ENCODE data around the gene RGS1. TPM values are rescaled to one million over a fixed set of nuclear protein-coding genes. Genes with fewer than 3 reads are reported as not detected.

Gene RGS1
- total RNA-seq, 2 experiments from 2014 or later, result 67.3 to 69.2 TPM

- Mint-ChIP-seq H3K4me1 (no peaks in the 10 kb centered on the region), H3K27ac (no peak overlapping the region), H3K4me3 (no peak overlapping the region), H3K36me3 (ENCODE audit: low read depth) (no peaks in the 10 kb centered on the region), H3K27me3 (peaks cover 3% of the 10 kb centered on the region), H3K9me3 (no peaks in the 10 kb centered on the region)
- ChIA-PET CTCF (no interaction called here), POLR2A (no interaction called here)
- DNase-seq, result no peak
Observed at GRCh38 chr1:192589813-192590212, 14.2 kb downstream of the RGS1 start.

DNA sequence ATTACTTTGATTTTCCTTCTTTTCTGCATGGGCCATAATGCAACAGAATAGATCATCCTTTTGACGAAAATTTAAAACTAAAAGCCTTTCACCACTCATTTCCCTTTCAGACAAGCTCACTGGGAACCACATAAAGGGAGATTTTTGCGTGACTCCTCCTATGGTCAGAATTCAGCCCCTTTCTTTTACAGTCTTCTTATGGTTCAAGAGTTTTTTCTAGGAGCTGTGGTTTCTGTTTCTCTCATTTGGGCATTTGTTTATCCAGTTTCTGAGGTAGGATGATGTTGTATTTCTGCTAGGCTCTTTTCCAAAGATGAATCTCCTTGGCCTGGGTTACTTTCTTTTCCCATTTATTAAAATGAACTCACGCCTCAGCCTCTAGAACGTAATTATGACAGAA is 16.9 kb downstream of the RGS1 start:
- CTCF ChIA-PET, result no interaction called here
- peaks cover 6% of the 10 kb centered on the region for H3K27me3 Mint-ChIP-seq
- no peaks in the 10 kb centered on the region for H3K9me3 Mint-ChIP-seq
- no peak overlapping the region for H3K4me3 Mint-ChIP-seq
- H3K36me3 Mint-ChIP-seq (ENCODE audit: low read depth), result no peaks in the 10 kb centered on the region
- no peak for DNase-seq
- POLR2A ChIA-PET, result no interaction called here
- H3K27ac Mint-ChIP-seq, result no peak overlapping the region
- peaks cover 10% of the 10 kb centered on the region for H3K4me1 Mint-ChIP-seq

DNA sequence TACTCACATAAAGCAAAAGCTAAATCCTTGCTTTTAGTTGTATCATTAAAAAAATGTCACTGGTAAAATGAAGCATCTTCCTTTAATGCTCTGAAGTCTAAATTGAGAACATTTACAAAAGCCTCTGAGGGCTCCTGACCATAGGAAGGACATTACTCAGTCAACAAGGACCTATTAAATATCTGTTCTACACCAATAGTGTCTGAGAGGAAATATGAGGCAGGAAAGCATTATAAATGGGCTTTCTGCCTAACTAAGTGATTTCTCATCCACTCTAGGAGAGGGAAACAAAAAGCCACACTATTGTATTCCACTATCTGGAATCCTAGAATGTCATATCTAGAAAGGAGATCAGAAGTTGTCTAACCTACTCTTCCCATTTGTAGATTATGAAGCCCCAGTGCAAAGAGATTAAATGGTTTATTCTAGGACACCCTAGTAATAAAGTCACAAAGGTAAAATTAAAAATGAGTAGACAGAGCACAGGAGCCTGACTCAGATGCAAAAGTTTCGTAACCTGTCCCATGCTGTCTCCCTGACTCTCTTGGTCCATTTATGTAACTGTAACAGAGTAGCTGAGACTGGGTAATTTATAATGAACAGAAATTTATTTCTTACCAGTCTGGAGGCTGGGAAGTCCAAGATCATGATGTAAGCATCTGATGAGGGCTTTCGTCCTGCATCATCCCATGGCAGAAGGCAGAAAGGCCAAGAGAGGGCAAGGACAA is 17.6 kb downstream of the RGS1 start:
- H3K36me3 Mint-ChIP-seq (ENCODE audit: low read depth), result no peaks in the 10 kb centered on the region
- ChIA-PET POLR2A (no interaction called here), CTCF (interaction anchor here (1.6 kb wide), 1 partner anchor 119 kb away, joined by 6 read pairs; no protein-coding TSS in a partner anchor)
- DNase-seq, result no peak
- no peak overlapping the region for H3K4me3 Mint-ChIP-seq
- no peak overlapping the region for H3K27ac Mint-ChIP-seq
- H3K27me3 Mint-ChIP-seq, result peaks cover 3% of the 10 kb centered on the region
- H3K9me3 Mint-ChIP-seq, result no peaks in the 10 kb centered on the region
- peaks cover 10% of the 10 kb centered on the region for H3K4me1 Mint-ChIP-seq

GRCh38 chr1:192595299-192595698 is 19.7 kb downstream of the RGS1 start:
- Mint-ChIP-seq H3K9me3 (no peaks in the 10 kb centered on the region), H3K4me3 (no peak overlapping the region), H3K4me1 (peaks cover 14% of the 10 kb centered on the region), H3K27me3 (peaks cover 3% of the 10 kb centered on the region), H3K27ac (no peak overlapping the region), H3K36me3 (ENCODE audit: low read depth) (no peaks in the 10 kb centered on the region)
- ChIA-PET POLR2A (no interaction called here), CTCF (interaction anchor here (2.0 kb wide), 1 partner anchor 13 kb away, joined by 4 read pairs; no protein-coding TSS in a partner anchor)
- DNase-seq, result no peak

DNA sequence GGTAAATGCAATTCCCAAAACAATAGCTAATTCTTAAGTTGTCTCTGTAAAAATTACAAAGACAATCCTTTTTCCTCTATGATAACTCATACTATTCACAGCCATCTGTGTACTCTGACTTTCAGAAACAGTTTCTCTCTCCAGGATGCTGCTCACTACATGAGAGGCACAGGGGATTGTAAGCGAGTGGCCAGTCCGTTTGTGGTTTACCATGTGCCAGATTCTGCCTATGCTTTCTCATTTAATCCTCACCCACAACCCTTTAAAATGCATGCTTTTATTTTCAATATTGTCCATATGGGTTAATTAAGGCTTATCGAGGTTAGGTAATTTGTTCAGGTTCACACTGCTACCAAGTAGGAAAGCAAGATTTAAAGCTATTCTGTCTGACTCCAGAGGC is 23.0 kb downstream of the RGS1 start:
- Mint-ChIP-seq H3K4me3 (no peak overlapping the region), H3K9me3 (no peaks in the 10 kb centered on the region), H3K4me1 (peaks cover 28% of the 10 kb centered on the region), H3K27ac (no peak overlapping the region), H3K27me3 (peaks cover 5% of the 10 kb centered on the region), H3K36me3 (ENCODE audit: low read depth) (no peaks in the 10 kb centered on the region)
- POLR2A ChIA-PET, result no interaction called here
- no peak for DNase-seq
- CTCF ChIA-PET, result interaction anchor here (1.5 to 2.0 kb wide), 2 partner anchors 19 to 121 kb away, joined by 4 to 10 read pairs; no protein-coding TSS in a partner anchor

DNA sequence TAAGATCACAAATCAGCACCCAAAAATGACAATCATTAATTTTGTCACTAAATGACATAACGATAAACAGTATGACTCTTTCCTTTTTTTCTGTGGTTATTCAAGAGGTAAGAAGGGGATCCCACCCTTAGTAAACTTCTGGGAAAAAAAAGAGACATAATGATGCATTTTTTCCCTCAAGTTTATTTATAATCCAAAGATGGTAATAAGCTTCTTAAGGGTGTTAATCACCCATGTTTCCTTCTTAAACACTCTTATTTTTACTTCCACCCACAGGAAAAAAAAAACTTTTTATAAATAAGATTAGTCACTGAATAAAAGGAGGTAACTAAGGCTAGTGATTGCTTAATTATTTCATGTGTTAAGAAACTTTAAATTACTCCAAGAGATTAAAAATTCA is 24.7 kb downstream of the RGS1 start:
- DNase-seq, result no peak
- H3K4me3 Mint-ChIP-seq, result no peak overlapping the region
- no peaks in the 10 kb centered on the region for H3K36me3 Mint-ChIP-seq (ENCODE audit: low read depth)
- H3K4me1 Mint-ChIP-seq, result peaks cover 25% of the 10 kb centered on the region
- H3K9me3 Mint-ChIP-seq, result no peaks in the 10 kb centered on the region
- H3K27ac Mint-ChIP-seq, result no peak overlapping the region
- peaks cover 2% of the 10 kb centered on the region for H3K27me3 Mint-ChIP-seq
- CTCF ChIA-PET, result interaction anchor here (0.7 to 1.2 kb wide), 3 partner anchors 9 to 123 kb away, joined by 3 to 4 read pairs (median 3); no protein-coding TSS in a partner anchor
- POLR2A ChIA-PET, result interaction anchor here (0.8 kb wide), 1 partner anchor 963 kb away, joined by 3 read pairs; no protein-coding TSS in a partner anchor

DNA sequence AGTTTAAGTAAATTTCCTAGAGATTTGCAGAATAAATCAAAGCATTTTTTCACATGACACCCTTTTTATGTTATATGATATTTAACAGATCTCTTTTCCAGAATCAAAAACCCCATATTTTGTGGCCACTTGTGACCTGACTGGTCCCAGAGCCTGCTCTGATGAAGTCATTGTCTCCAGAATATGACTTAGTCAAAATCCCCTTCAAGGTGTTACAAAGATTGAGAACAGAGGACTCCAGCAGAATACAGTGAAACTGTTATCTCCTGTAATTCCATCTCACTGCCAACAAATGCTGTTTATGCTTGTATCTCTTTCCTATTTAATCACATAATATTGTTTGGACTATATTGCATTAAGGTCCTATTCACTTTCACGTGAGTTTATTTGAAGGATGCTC is 25.6 kb downstream of the RGS1 start:
- ChIA-PET CTCF (interaction anchor here (0.7 to 1.0 kb wide), 2 partner anchors 19 to 127 kb away, joined by 3 read pairs; no protein-coding TSS in a partner anchor), POLR2A (no interaction called here)
- H3K27me3 Mint-ChIP-seq, result peaks cover 2% of the 10 kb centered on the region
- H3K4me1 Mint-ChIP-seq, result peaks cover 21% of the 10 kb centered on the region
- no peaks in the 10 kb centered on the region for H3K9me3 Mint-ChIP-seq
- no peak for DNase-seq
- H3K36me3 Mint-ChIP-seq (ENCODE audit: low read depth), result no peaks in the 10 kb centered on the region
- H3K27ac Mint-ChIP-seq, result no peak overlapping the region
- H3K4me3 Mint-ChIP-seq, result no peak overlapping the region

DNA sequence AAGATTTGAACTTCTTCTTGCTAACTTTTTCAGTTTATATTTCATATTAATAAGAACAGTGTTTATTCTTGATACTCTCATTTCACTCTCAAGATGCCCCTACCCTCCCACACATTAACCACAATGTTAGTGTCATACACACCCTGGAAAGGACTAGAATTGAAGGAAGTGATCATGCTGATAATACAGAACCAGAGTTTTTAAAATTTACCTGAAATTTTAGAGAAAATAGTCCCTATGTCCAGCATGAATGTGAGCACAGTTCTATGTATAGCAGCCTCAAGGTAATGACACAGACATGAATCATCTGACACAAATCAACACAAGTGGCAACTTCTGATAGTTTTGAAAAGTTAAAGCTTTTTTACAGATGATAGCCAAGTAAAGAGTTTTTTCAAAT is 26.0 kb downstream of the RGS1 start:
- CTCF ChIA-PET, result interaction anchor here (1.0 kb wide), 1 partner anchor 127 kb away, joined by 3 read pairs; no protein-coding TSS in a partner anchor
- no peak for DNase-seq
- no peaks in the 10 kb centered on the region for H3K36me3 Mint-ChIP-seq (ENCODE audit: low read depth)
- peaks cover 19% of the 10 kb centered on the region for H3K4me1 Mint-ChIP-seq
- POLR2A ChIA-PET, result no interaction called here
- peaks cover 2% of the 10 kb centered on the region for H3K27me3 Mint-ChIP-seq
- no peaks in the 10 kb centered on the region for H3K9me3 Mint-ChIP-seq
- H3K27ac Mint-ChIP-seq, result no peak overlapping the region
- no peak overlapping the region for H3K4me3 Mint-ChIP-seq

DNA sequence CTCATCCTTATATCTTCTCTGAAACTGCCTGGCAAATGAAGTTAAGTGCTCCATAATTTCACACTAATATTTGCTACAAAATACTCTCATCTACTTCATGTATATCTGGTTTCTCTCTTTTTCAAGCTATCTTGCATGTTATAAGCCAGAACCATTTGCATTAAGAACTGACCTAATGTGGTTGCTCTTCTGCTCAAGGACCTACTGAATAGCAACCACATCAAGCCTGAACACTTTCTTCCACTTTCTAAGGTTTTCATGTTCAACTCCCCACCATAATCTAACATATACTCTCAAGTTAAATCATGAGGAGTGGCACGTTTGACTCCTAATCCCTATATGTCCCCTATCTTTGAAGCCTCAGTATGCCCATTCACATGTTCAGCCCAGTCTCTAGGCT is 27.2 kb downstream of the RGS1 start:
- CTCF ChIA-PET, result no interaction called here
- H3K4me3 Mint-ChIP-seq, result no peak overlapping the region

GRCh38 chr1:192603218-192603787 is 27.7 kb downstream of the RGS1 start:
- Mint-ChIP-seq H3K4me1 (peaks cover 18% of the 10 kb centered on the region), H3K9me3 (no peaks in the 10 kb centered on the region), H3K4me3 (no peak overlapping the region), H3K27me3 (peaks cover 3% of the 10 kb centered on the region), H3K27ac (no peak overlapping the region), H3K36me3 (ENCODE audit: low read depth) (no peaks in the 10 kb centered on the region)
- CTCF ChIA-PET, result no interaction called here
- no peak for DNase-seq
- POLR2A ChIA-PET, result interaction anchor here (0.6 kb wide), 1 partner anchor 123 kb away, joined by 3 read pairs; no protein-coding TSS in a partner anchor

More for the DNA sequence above, 27.2 kb downstream of the RGS1 start:
- no peaks in the 10 kb centered on the region for H3K9me3 Mint-ChIP-seq
- peaks cover 3% of the 10 kb centered on the region for H3K27me3 Mint-ChIP-seq
- DNase-seq, result no peak
- POLR2A ChIA-PET, result no interaction called here
- H3K36me3 Mint-ChIP-seq (ENCODE audit: low read depth), result no peaks in the 10 kb centered on the region
- peaks cover 18% of the 10 kb centered on the region for H3K4me1 Mint-ChIP-seq
- no peak overlapping the region for H3K27ac Mint-ChIP-seq

- no peak overlapping the region for H3K27ac Mint-ChIP-seq
- H3K36me3 Mint-ChIP-seq (ENCODE audit: low read depth), result no peaks in the 10 kb centered on the region
- no peaks in the 10 kb centered on the region for H3K9me3 Mint-ChIP-seq
- peaks cover 29% of the 10 kb centered on the region for H3K4me1 Mint-ChIP-seq
- ChIA-PET CTCF (interaction anchor here (1.6 kb wide), 2 partner anchors 128 to 131 kb away, joined by 5 to 7 read pairs; no protein-coding TSS in a partner anchor), POLR2A (no interaction called here)
- no peak for DNase-seq
- no peak overlapping the region for H3K4me3 Mint-ChIP-seq
- H3K27me3 Mint-ChIP-seq, result peaks cover 3% of the 10 kb centered on the region
Observed at GRCh38 chr1:192604979-192605620, 29.5 kb downstream of the RGS1 start.

DNA sequence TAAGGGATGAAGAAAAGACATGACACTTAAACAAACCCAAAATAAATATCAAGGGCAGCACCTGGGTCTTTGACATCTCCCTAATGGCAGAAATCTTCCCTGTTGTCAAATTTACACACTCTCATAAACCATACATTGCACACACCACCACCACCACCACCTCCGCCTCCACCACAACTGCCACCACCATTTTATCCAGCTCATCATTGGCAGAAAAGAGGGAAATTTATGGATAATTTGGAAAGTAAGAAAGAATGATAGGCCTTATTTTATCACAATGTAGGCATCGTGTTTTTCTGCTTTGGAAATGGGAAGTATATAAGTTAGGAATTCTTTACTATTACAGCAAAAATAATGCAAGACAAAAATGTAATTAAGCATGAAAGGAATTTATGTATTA is 33.1 kb downstream of the RGS1 start:
- H3K27me3 Mint-ChIP-seq, result peaks cover 1% of the 10 kb centered on the region
- H3K4me1 Mint-ChIP-seq, result peaks cover 15% of the 10 kb centered on the region
- H3K36me3 Mint-ChIP-seq (ENCODE audit: low read depth), result no peaks in the 10 kb centered on the region
- H3K4me3 Mint-ChIP-seq, result no peak overlapping the region
- H3K27ac Mint-ChIP-seq, result no peak overlapping the region
- no peak for DNase-seq
- ChIA-PET CTCF (interaction anchor here (1.0 to 3.3 kb wide), 11 partner anchors 8 to 139 kb away, joined by 3 to 35 read pairs (median 4); no protein-coding TSS in a partner anchor), POLR2A (no interaction called here)
- H3K9me3 Mint-ChIP-seq, result no peaks in the 10 kb centered on the region

Data from activated CD4-positive, alpha-beta memory T cell treated with anti-CD3 and anti-CD28 coated beads, Interleukin-2, amount 10 ng/mL, durations not matched to agents 7 days and 5 days (primary cell).